ENCODE results near the gene SUPT3H. TPM values are rescaled to one million over a fixed set of nuclear protein-coding genes. Genes with fewer than 3 reads are reported as not detected.

SUPT3H gene
- total and polyA plus RNA-seq, 2 of the 8 experiments (the other 6 are each of a cell fraction or from before 2014, with no cell fraction given) = 18.8 to 23.0 TPM

GRCh38 chr6:45192556-45192955 is 185.2 kb downstream of the SUPT3H start:
- Histone ChIP-seq H2AK5ac (ENCODE audit: low read depth, low read length) (no peak overlapping the region), H3K79me1 (ENCODE audit: low read depth, low read length) (no peaks in the 10 kb centered on the region), H3K4me2 (ENCODE audit: insufficient read depth in 1 of 2, low read depth in 2 of 2, low read length in 2 of 2) (no peak overlapping the region), H4K91ac (replicated peaks; ENCODE audit: insufficient read length, low read length) (no peak overlapping the region), H3K4me1 (replicated peaks in 1 of 4; ENCODE audit: control insufficient read depth in 3 of 4, insufficient read depth in 4 of 4, low read length in 3 of 4) (no peaks in the 10 kb centered on the region), H4K20me1 (replicated peaks in 1 of 2; ENCODE audit: control insufficient read depth in 1 of 2, insufficient read depth in 2 of 2, low read length in 2 of 2) (no peaks in the 10 kb centered on the region), H3K4ac (replicated peaks; ENCODE audit: insufficient read length, low read depth, low read length) (no peak overlapping the region), H2BK20ac (ENCODE audit: low read length) (no peak overlapping the region), H2AFZ (ENCODE audit: low read length) (no peak overlapping the region), H2BK15ac (ENCODE audit: low read length) (no peak overlapping the region), H3K9me3 (ENCODE audit: insufficient read depth in 2 of 2, low read depth in 1 of 2, low read length in 1 of 2) (no peaks in the 10 kb centered on the region), H2BK5ac (ENCODE audit: low read depth, low read length) (no peak overlapping the region), H3K23ac (ENCODE audit: insufficient read length) (no peak overlapping the region), H4K5ac (ENCODE audit: insufficient read length, low read depth, low read length) (no peak overlapping the region), H3K14ac (ENCODE audit: insufficient read length) (no peak overlapping the region), H3K4me3 (ENCODE audit: extremely low read depth in 1 of 4, insufficient read depth in 2 of 4, low read depth in 3 of 4, low read length in 4 of 4) (no peak overlapping the region), H3K18ac (ENCODE audit: extremely low read depth, low read length) (no peak overlapping the region), H3K23me2 (ENCODE audit: low read depth, low read length) (no peaks in the 10 kb centered on the region), H4K8ac (ENCODE audit: extremely low read depth, insufficient read depth, low read length) (no peak overlapping the region), H3K9ac (replicated peaks in 1 of 4; ENCODE audit: extremely low read depth in 1 of 4, low read depth in 3 of 4, low read length in 3 of 4) (no peak overlapping the region), H3K27ac (ENCODE audit: low read depth, low read length) (no peak overlapping the region), H3K36me3 (ENCODE audit: control insufficient read depth in 2 of 4, insufficient read depth in 4 of 4, low read length in 3 of 4) (no peaks in the 10 kb centered on the region), H3K79me2 (ENCODE audit: control insufficient read depth in 1 of 2, insufficient read depth in 2 of 2, low read length in 2 of 2) (no peaks in the 10 kb centered on the region), H2BK12ac (ENCODE audit: low read depth, low read length) (no peak overlapping the region), H2BK120ac (replicated peaks; ENCODE audit: low read depth, low read length) (no peak overlapping the region), H3K27me3 (replicated peaks in 1 of 4; ENCODE audit: control insufficient read depth in 3 of 4, extremely low read depth in 1 of 4, insufficient read depth in 3 of 4, low read length in 3 of 4) (no peaks in the 10 kb centered on the region), H3K56ac (replicated peaks; ENCODE audit: insufficient read length, low read depth, low read length) (no peak overlapping the region)
- WGBS, 2 experiments (ENCODE audit: extremely low coverage in 1 of 2, insufficient coverage in 1 of 2, insufficient read length in 1 of 2, insufficient replicate concordance in 2 of 2, low coverage in 1 of 2, low lambda C conversion rate in 2 of 2, missing lambda C conversion rate in 1 of 2) = 92% methylated on average over 2 of the region's 2 CpGs; no CpG with 5 or more reads in 1 of the 2 experiments
- TF ChIP-seq CEBPB (IDR thresholded peaks at IDR 0.05; ENCODE audit: low read depth, low read length) (no peak), GABPA (IDR thresholded peaks at IDR 0.05; ENCODE audit: borderline replicate concordance, insufficient read depth, low read length) (no peak), RNF2 (IDR thresholded peaks at IDR 0.05; ENCODE audit: borderline replicate concordance, low read depth, low read length, missing control alignments, poor library complexity, severe bottlenecking) (no peak), SP2 (IDR thresholded peaks at IDR 0.05; ENCODE audit: low read length) (no peak), PHF8 (conservative IDR thresholded peaks at IDR 0.05; ENCODE audit: low read depth, low read length) (no peak), BRCA1 (IDR thresholded peaks at IDR 0.05; ENCODE audit: low read depth, low read length) (no peak), SUZ12 (IDR thresholded peaks at IDR 0.05; ENCODE audit: low read length) (no peak), EP300 (IDR thresholded peaks at IDR 0.05; ENCODE audit: borderline replicate concordance in 1 of 2, low read depth in 2 of 2, low read length in 2 of 2) (no peak), BACH1 (IDR thresholded peaks at IDR 0.05; ENCODE audit: low read length) (no peak), KDM1A (IDR thresholded peaks at IDR 0.05; ENCODE audit: borderline replicate concordance, low read length) (no peak), RXRA (IDR thresholded peaks at IDR 0.05; ENCODE audit: insufficient read depth, low read depth, low read length) (no peak), YY1 (IDR thresholded peaks at IDR 0.05; ENCODE audit: low read depth, low read length) (no peak), EGR1 (IDR thresholded peaks at IDR 0.05; ENCODE audit: borderline replicate concordance, low read depth, low read length) (no peak), SIX5 (IDR thresholded peaks at IDR 0.05; ENCODE audit: low read depth, low read length) (no peak), JUND (IDR thresholded peaks at IDR 0.05; ENCODE audit: low read length) (no peak)
- CTCF ChIA-PET (ENCODE audit: partially characterized antibody) = interaction anchor here (0.6 to 1.2 kb wide), 2 partner anchors 562 to 693 kb away, joined by 4 read pairs; no protein-coding TSS in a partner anchor
- POLR2A ChIA-PET (ENCODE audit: partially characterized antibody) = no interaction called here
- no peak for FAIRE-seq
- no peak for DNase-seq (ENCODE audit: low read depth in 1 of 2, low spot score in 2 of 2)
